ENCODE data around the gene PLA2G2C. TPM values are rescaled to one million over a fixed set of nuclear protein-coding genes. Genes with fewer than 3 reads are reported as not detected.

PLA2G2C gene
- total and polyA plus RNA-seq, 2 of the 8 experiments (the other 6 are each of a cell fraction or from before 2014, with no cell fraction given), result not detected

GRCh38 chr1:20210736-20211460 is 24.6 kb upstream of the PLA2G2C start:
- no peak overlapping the region for H3K27ac ChIP-seq (ENCODE audit: low read depth, low read length)
- H3K18ac ChIP-seq (ENCODE audit: extremely low read depth, low read length), result no peak overlapping the region
- H2BK12ac ChIP-seq (ENCODE audit: low read depth, low read length), result 0 out of 2 replicates have a peak overlapping the region, but pooled peaks have one; percentile 27
- no peaks in the 10 kb centered on the region for H3K9me3 ChIP-seq (ENCODE audit: insufficient read depth in 2 of 2, low read depth in 1 of 2, low read length in 1 of 2)
- H2BK15ac ChIP-seq (ENCODE audit: low read length), result no peak overlapping the region
- no peak for DNase-seq (ENCODE audit: low read depth in 1 of 2, low spot score in 2 of 2)
- no peaks in the 10 kb centered on the region for H3K79me1 ChIP-seq (ENCODE audit: low read depth, low read length)
- TF ChIP-seq SP4 (IDR thresholded peaks at IDR 0.05; ENCODE audit: low read length) (no peak), HDAC2 (IDR thresholded peaks at IDR 0.05; ENCODE audit: borderline replicate concordance in 1 of 2, low read depth in 2 of 2, low read length in 2 of 2) (no peak), TBP (IDR thresholded peaks at IDR 0.05; ENCODE audit: low read depth, low read length) (no peak), TCF12 (IDR thresholded peaks at IDR 0.05; ENCODE audit: low read depth, low read length) (no peak), ATF2 (IDR thresholded peaks at IDR 0.05; ENCODE audit: low read length) (no peak), USF2 (IDR thresholded peaks at IDR 0.05; ENCODE audit: low read length) (no peak), RFX5 (IDR thresholded peaks at IDR 0.05; ENCODE audit: borderline replicate concordance, low read depth, low read length) (no peak)
- no peak for FAIRE-seq
- no peak overlapping the region for H3K4me3 ChIP-seq (ENCODE audit: extremely low read depth in 1 of 4, insufficient read depth in 2 of 4, low read depth in 3 of 4, low read length in 4 of 4)
- peaks cover 0 to 4% (median 2%) of the 10 kb centered on the region in 4 experiments; a peak in 3 of 7 replicates for H3K4me1 ChIP-seq (replicated peaks in 1 of 4; ENCODE audit: control insufficient read depth in 3 of 4, insufficient read depth in 4 of 4, low read length in 3 of 4)
- no peak overlapping the region for H2BK5ac ChIP-seq (ENCODE audit: low read depth, low read length)
- WGBS, 2 experiments (ENCODE audit: extremely low coverage in 1 of 2, insufficient coverage in 1 of 2, insufficient read length in 1 of 2, insufficient replicate concordance in 2 of 2, low coverage in 1 of 2, low lambda C conversion rate in 2 of 2, missing lambda C conversion rate in 1 of 2), result 94% methylated on average over 10 of the region's 10 CpGs; no CpG with 5 or more reads in 1 of the 2 experiments
- CTCF ChIA-PET (ENCODE audit: partially characterized antibody), result interaction anchor here (0.6 to 3.9 kb wide), 15 partner anchors 13 to 294 kb away, joined by 3 to 32 read pairs (median 4); no protein-coding TSS in a partner anchor
- H3K23me2 ChIP-seq (ENCODE audit: low read depth, low read length), result no peaks in the 10 kb centered on the region
- H4K5ac ChIP-seq (ENCODE audit: insufficient read length, low read depth, low read length), result no peak overlapping the region
- POLR2A ChIA-PET (ENCODE audit: partially characterized antibody), result no interaction called here
- H4K91ac ChIP-seq (replicated peaks; ENCODE audit: insufficient read length, low read length), result no peak overlapping the region
- no peak overlapping the region for H3K14ac ChIP-seq (ENCODE audit: insufficient read length)
- no peak overlapping the region for H2AFZ ChIP-seq (ENCODE audit: low read length)
- H3K23ac ChIP-seq (ENCODE audit: insufficient read length), result no peak overlapping the region
- H3K9ac ChIP-seq (replicated peaks in 1 of 4; ENCODE audit: extremely low read depth in 1 of 4, low read depth in 3 of 4, low read length in 3 of 4), result no peak overlapping the region
- H3K4ac ChIP-seq (replicated peaks; ENCODE audit: insufficient read length, low read depth, low read length), result no peak overlapping the region
- no peak overlapping the region for H3K4me2 ChIP-seq (ENCODE audit: insufficient read depth in 1 of 2, low read depth in 2 of 2, low read length in 2 of 2)
- no peaks in the 10 kb centered on the region for H3K36me3 ChIP-seq (ENCODE audit: control insufficient read depth in 2 of 4, insufficient read depth in 4 of 4, low read length in 3 of 4)
- no peaks in the 10 kb centered on the region for H3K79me2 ChIP-seq (ENCODE audit: control insufficient read depth in 1 of 2, insufficient read depth in 2 of 2, low read length in 2 of 2)
- no peak overlapping the region for H2BK120ac ChIP-seq (replicated peaks; ENCODE audit: low read depth, low read length)
- no peak overlapping the region for H4K8ac ChIP-seq (ENCODE audit: extremely low read depth, insufficient read depth, low read length)
- no peak overlapping the region for H2BK20ac ChIP-seq (ENCODE audit: low read length)
- H4K20me1 ChIP-seq (replicated peaks in 1 of 2; ENCODE audit: control insufficient read depth in 1 of 2, insufficient read depth in 2 of 2, low read length in 2 of 2), result no peaks in the 10 kb centered on the region
- H3K27me3 ChIP-seq (replicated peaks in 1 of 4; ENCODE audit: control insufficient read depth in 3 of 4, extremely low read depth in 1 of 4, insufficient read depth in 3 of 4, low read length in 3 of 4), result no peaks in the 10 kb centered on the region; a peak in 1 of 7 replicates
- no peak overlapping the region for H2AK5ac ChIP-seq (ENCODE audit: low read depth, low read length)
- H3K56ac ChIP-seq (replicated peaks; ENCODE audit: insufficient read length, low read depth, low read length), result no peak overlapping the region

Data from H1 (cell line).